NOMO-1 treated with dmso at 0.1 percent for 144 hours (cell line): ENCODE data around the gene CRYBB3.

Experiments
- DNase-seq: peaks from one replicate; lab custom pipeline; 2025; ENCODE audit not compliant: unreplicated experiment; lab: John Stamatoyannopoulos, UW

The CRYBB3 gene

DNA sequence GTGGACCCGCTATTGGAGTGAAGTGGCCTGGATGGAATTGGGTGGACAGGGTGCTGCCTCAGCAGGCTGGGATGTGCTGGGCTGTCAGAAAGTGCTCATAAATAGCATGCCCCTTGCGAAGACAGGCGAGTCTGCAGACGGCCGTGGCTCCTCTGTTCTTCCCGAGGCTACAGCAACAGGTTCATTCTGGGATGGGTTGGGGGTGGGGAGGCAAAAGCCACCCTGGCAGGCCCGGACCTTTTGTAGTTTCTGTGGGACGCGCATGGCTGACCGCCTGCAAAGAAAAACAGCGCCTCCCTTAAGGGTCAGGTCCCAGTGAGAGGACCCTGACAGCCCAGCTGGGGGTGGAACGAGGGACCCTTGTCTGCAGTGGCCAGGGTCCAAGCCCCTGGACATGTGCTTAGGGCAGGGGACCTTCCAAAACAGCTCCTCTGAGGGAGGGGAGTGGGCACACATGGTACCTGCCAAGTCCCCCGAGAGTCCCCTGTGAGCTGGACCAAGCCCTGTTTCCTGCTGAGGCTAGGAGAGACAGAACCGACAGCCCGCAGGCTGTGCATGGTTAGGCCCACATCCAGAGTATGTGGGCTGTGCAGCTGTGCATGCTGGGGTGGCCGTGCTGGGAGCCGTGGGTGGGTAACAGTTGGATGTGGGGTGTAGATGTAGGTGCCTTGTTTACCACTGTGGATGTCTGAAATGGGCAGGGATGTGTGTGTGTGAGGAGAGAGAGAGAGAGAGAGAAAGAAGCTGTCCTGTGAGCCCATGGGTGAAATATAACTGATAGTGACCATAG, at the start of gene CRYBB3:
TSS of gene CRYBB3 (plus strand) at position 128 of the 790 bp plus-strand sequence. CDS start 1,539 bp downstream, outside the sequence.
- DNase-seq: no peak

- DNase-seq: no peak
Observed at GRCh38 chr22:25153961-25154666, 45.5 kb upstream of the CRYBB3 start.

DNA sequence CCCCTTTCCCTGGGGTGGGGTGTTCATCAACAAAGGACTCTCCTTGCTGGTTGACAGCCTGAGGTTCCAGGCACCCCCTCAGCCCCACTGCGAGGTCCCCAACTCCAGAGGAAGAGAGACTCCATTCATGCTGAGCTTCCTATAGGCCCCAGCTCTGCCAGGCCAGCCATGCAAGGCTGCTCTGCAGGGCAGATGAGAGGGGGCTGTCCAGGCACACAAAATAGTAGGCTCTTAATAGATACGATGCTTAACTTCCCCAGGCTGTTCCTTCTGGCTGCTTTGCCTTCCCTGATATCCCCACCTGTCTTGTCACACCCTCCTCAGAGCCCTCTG, 45.0 kb upstream of the CRYBB3 start:
- no peak for DNase-seq

GRCh38 chr22:25156736-25157135, 42.9 kb upstream of the CRYBB3 start:
- DNase-seq: no peak

- no peak for DNase-seq
Observed at GRCh38 chr22:25159028-25159427, 40.6 kb upstream of the CRYBB3 start.

GRCh38 chr22:25160120-25160996, 39.3 kb upstream of the CRYBB3 start:
- DNase-seq: no peak

GRCh38 chr22:25161017-25161915, 38.4 kb upstream of the CRYBB3 start:
- no peak for DNase-seq

DNA sequence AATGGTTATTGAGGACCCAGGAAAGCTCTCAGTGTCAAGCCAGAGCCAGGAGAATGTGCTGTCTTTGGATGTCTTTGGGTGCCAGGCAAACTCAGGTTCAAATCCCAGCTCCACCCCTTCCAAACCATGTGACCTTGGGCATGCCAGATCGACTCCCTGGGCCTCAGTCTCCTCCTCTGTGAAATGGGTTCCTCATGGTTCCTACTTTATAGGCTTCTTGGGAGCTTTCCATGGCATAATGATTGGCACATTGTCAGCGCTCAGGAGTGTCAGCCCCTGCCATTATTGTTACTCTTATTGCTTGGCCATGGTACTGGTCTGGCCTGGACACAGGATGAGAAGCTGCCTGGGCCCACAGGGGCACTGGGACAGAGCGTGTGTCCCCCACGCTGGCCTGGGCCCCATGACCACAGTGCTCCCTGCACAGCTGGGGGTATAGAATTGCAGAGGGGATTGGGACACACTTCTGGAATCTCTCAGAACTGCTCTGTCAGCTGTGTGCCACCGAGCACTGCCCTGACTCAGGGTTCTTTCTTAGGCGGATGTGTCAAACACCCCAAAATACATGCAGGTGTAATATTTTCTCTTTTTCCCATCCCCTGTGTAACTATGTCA, 37.6 kb upstream of the CRYBB3 start:
- DNase-seq: no peak

DNA sequence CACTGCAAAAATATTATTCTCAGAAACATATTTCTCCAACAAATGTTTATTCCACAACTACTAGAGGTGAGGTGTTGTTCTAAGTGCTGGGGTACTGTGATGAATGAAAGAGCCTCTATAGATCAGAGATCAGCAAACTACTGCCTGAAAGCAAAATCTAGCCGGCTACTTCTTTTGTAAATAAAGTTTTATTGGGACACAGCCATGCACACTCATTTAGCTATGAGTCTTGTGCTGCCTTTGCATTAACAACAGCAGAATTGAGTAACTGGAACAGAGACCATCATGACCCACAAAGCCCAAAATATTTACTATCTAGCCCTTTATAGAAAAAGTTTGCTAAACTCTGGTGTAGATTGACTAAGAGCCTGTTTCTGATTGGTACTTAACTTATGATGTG, 37.1 kb upstream of the CRYBB3 start:
- no peak for DNase-seq

DNA sequence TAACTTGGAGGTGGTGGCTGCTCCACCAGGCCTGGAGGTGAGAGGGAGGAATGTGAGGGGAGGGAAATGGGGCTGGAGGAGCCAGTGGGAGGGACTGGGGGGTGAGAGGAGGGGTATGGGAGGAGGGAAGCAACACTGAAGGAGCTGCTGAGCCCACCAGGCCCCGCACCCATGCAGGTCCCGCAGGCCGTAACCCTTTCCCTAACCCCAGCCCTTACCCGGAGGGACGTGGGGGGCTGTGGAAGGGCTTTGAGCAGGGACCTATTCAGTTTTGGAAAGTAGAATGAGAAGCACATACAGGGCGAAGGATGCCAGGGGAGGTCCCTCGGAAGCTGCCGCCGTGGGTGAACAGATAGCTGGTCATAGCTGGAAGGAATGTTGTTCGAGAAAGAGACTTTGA, 33.9 kb upstream of the CRYBB3 start:
- no peak for DNase-seq

DNA sequence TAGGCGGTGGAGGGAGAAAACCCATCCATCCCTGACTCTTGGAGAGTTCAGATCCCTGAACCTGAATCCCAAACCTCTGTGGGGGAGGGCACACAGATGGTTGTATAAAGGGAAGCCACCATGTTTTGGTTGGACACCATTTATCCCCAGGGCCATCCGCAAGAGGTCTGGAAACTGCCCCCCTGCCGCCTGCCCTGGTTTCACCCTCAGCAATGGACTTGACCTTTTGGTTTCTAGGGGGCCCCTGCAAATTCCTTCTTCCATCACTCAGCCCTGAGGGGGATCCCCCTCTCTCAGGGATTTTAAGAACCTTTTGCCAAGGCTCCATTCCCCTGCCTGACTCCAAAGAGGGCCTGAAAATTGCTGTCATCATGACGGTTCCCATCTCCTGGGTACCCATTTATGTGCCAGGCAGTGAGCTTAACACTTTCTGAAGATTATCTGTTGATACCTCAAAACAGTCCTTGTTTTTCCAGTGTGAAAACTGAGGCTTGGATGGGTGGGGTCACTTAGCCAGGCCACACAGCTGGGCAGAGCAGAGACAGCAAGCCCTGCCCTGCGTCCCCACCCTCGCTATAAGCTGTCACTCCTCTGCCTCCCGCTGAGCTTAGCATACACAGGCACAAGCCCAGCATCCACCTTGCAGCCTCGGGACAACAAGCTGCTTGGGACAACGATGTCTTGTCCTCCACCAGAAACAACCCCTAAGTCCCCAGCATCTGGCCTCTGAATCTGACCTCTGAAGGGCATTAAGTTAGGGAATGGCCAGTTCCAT, 33.2 kb upstream of the CRYBB3 start:
- DNase-seq: no peak

GRCh38 chr22:25167082-25167481, 32.6 kb upstream of the CRYBB3 start:
- DNase-seq: no peak

GRCh38 chr22:25167834-25168601, 31.6 kb upstream of the CRYBB3 start:
- no peak for DNase-seq

DNA sequence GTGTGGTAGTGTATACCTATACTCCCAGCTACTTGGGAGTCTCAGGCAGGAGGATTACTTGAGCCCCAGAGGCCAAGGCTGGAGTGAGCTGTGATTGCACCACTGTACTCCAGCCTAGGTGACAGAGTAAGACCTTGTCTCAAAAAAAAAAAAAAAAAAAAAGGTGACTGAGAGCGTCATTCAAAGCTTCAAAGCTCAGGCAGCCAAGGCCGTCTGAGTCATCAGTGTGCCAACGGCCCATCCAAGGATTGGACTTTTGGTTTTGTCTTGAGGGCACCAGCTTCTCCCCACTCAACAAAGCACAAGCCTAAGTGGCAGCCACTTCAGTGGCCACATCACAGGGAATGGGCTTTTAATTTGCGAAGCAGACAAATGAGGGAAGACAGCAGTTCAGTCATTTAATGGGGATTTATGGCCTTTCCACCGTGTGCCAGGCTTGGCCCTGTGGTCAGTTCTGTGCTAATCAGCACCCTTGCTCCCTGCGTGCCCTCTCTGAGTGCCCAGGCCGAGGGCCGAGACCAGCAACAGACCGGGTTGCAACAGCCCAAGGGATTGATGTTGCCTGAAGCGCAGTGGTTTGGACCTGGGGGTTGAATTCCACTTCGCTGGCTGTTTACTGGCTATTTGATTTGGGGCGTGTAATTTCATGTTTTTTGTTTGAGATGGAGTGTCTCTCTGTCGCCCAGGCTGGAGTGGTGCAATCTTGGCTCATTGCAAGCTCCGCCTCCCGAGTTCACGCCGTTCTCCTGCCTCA, 30.2 kb upstream of the CRYBB3 start:
- no peak for DNase-seq

- DNase-seq: no peak
Observed at GRCh38 chr22:25170426-25170980, 29.2 kb upstream of the CRYBB3 start.

DNA sequence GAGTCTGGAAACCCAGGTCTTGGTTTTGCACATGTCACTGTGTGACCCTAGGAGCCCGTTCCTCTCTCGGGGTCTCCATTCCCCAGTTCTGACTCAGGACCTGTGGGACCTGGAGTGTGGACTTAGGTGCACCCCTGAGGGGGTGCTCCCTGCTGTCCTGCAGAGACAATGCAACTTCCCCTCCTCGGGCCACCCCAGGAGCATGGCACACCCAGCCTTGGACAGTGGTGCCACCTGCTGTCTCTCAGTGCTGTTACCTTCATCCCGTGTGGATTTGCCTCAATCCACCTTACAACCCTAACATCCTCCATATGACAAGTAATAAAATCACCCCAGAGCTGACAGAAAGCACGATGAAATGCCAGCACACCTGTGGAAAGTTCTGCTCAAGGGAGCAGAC, 27.5 kb upstream of the CRYBB3 start:
- no peak for DNase-seq

DNA sequence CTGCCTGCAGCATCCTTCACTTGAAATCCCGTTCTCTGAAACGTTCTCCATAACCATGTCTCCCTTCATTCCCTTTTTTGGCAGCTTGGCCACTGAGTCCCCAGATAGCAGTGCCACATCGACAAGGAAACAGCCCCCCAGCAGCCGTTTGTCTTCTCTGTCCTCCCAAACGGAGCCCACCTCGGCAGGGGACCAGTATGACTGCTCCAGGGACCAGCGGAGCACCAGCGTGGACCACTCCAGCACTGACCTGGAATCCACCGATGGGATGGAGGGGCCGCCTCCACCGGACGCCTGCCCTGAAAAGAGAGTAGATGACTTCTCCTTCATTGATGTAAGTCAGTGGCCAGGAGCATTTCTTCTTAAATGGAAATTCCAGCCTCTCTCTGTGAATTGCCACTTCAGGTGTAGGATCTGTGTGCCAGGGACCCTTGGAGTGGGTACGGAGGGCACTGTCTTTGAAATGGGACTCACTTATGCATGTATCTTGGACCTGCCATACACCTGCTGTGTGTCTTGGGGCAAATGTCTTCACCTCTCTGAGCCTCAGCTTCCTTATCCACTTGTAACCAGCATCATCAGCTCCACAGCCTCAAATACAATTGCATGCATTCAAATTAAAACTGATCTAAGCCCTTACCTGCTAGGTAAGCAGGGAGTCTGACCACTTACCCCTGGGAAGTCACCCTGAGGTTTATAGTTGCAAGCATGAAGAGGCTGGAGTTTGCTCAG, 25.3 kb upstream of the CRYBB3 start:
- DNase-seq: no peak
